Right lobe of liver (tissue), 4 donors: Measurements from ENCODE around the gene INPP5A.

Source experiments
- POLR2A ChIP-seq: fragments of 450-650 bp; IDR thresholded peaks from one replicate; pipeline ENCODE4 v1.6.1; 2017; ENCODE audit warnings: antibody characterized with exemption, mild to moderate bottlenecking
- TF ChIP-seq, protein P1 (sequence below), 4 donors: fragments of 200-600 bp in 3 of 4; fragments of 450-650 bp in 1 of 4; IDR thresholded peaks; one replicate each; pipeline versions ENCODE4 v1.5.1 to v1.8.0; 2016 to 2022; ENCODE audit warnings: antibody characterized with exemption in 4 of 4, mild to moderate bottlenecking in 2 of 4
- donor health status: DM: no; HTN: no; CAD: no.
- donor health status: DM: no; HTN: no; CAD: no.
- donor health status: DM: no; HTN: yes; CAD: no.

DNA sequence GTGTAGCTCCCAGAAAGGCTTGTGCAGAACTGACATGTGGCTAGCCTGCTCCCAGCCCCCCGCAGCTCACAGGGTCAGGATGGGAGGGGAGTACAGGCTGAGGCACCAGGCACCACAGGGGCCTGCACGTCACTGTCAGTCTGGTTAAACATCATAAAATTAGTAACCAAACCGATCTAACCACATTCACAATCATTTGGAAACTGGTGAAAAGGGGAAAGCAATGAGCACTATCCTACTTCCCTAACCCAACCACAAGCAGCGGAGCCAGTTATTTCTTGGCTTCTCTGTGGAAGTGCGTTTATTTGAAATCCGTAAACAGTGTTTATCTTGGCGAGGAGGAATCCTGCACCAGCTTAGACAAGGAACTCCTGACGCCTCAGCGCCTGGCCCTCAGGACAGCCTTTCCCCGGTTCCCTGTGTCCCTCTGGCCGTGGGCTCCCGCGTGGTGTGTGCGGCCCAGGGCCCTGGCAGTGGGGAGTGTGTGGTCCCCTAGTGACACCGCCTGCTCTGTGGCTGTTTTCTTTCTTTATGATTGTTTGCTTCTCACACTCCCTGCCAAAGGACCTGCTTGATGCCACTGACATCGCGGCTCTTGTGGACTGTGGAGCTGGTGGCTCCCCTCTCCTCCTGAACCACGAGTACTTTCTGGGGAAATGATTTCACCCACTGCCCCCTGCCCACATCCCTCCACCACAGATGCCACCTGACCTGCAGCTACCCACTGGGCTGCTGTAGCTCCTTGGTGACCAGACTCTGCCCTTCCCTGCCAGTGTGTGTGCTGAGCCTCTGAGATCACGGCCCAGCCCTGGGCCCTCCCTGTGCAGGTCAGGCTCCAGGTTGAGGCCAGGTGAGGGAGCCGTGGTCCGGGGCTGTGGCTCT lies 38.0 kb downstream of the INPP5A start:
- TF ChIP-seq, protein P1, sequence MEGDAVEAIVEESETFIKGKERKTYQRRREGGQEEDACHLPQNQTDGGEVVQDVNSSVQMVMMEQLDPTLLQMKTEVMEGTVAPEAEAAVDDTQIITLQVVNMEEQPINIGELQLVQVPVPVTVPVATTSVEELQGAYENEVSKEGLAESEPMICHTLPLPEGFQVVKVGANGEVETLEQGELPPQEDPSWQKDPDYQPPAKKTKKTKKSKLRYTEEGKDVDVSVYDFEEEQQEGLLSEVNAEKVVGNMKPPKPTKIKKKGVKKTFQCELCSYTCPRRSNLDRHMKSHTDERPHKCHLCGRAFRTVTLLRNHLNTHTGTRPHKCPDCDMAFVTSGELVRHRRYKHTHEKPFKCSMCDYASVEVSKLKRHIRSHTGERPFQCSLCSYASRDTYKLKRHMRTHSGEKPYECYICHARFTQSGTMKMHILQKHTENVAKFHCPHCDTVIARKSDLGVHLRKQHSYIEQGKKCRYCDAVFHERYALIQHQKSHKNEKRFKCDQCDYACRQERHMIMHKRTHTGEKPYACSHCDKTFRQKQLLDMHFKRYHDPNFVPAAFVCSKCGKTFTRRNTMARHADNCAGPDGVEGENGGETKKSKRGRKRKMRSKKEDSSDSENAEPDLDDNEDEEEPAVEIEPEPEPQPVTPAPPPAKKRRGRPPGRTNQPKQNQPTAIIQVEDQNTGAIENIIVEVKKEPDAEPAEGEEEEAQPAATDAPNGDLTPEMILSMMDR (IDR thresholded peaks at IDR 0.05) = no peak
- TF ChIP-seq POLR2A = no peak
